Omental fat pad (tissue), 4 donors: ENCODE measurements around the gene RHOBTB1. TPM values are rescaled to one million over a fixed set of nuclear protein-coding genes. Genes with fewer than 3 reads are reported as not detected.

Experiments used
- ATAC-seq: fragments of 150-250 bp; one replicate; pipeline ENCODE4 v1.9.1; 2016; ENCODE audit warnings: mild to moderate bottlenecking, moderate library complexity; ENCODE audit not compliant: low FRiP score
- DNase-seq: peaks from one replicate; pipeline ENCODE4 v3.0.0-alpha.2; 2019; ENCODE audit warnings: low spot score
- CTCF ChIP-seq, 3 donors: fragments of 450-650 bp; IDR thresholded peaks; one replicate each; pipeline ENCODE4 v1.5.1; 2016 to 2017; ENCODE audit warnings: antibody characterized with exemption in 3 of 3, mild to moderate bottlenecking in 3 of 3, moderate library complexity in 2 of 3
- small RNA-seq: library from RNA; depleted of rRNA; stranded (forward); fragments of <200 nt; gene quantifications from one replicate; pipeline ENCODE3, GENCODE V24; 2016
- total RNA-seq, 4 donors: library from RNA; depleted of rRNA; stranded (reverse); fragments of >200 nt; gene quantifications; one replicate each; pipeline ENCODE4 v1.1.0, GENCODE V29; 2016

RHOBTB1 gene
- total RNA-seq, 4 donors from 2014 or later: 9.5 to 34.8 (median 16.9) TPM

GRCh38 chr10:60827791-60828488, 116.0 kb downstream of the RHOBTB1 start:
- DNase-seq (no peak), ATAC-seq (peak; percentile 79)

GRCh38 chr10:60825520-60825919, 118.5 kb downstream of the RHOBTB1 start:
- TF ChIP-seq CTCF (IDR thresholded peaks at IDR 0.05): no peak
- DNase-seq (no peak), ATAC-seq (no peak)

More at GRCh38 chr10:60827791-60828488, 116.0 kb downstream of the RHOBTB1 start:
- TF ChIP-seq CTCF (IDR thresholded peaks at IDR 0.05): no peak

- TF ChIP-seq CTCF (IDR thresholded peaks at IDR 0.05): no peak
- DNase-seq: no peak
Observed at GRCh38 chr10:60823324-60823723, 120.7 kb downstream of the RHOBTB1 start.

GRCh38 chr10:60822809-60823208, 121.2 kb downstream of the RHOBTB1 start:
- no peak for TF ChIP-seq CTCF (IDR thresholded peaks at IDR 0.05)
- DNase-seq: no peak
- no peak for ATAC-seq

More at GRCh38 chr10:60823324-60823723, 120.7 kb downstream of the RHOBTB1 start:
- no peak for ATAC-seq

GRCh38 chr10:60821656-60822055, 122.3 kb downstream of the RHOBTB1 start:
- ATAC-seq: no peak
- DNase-seq: no peak
- TF ChIP-seq CTCF (IDR thresholded peaks at IDR 0.05): no peak

DNA sequence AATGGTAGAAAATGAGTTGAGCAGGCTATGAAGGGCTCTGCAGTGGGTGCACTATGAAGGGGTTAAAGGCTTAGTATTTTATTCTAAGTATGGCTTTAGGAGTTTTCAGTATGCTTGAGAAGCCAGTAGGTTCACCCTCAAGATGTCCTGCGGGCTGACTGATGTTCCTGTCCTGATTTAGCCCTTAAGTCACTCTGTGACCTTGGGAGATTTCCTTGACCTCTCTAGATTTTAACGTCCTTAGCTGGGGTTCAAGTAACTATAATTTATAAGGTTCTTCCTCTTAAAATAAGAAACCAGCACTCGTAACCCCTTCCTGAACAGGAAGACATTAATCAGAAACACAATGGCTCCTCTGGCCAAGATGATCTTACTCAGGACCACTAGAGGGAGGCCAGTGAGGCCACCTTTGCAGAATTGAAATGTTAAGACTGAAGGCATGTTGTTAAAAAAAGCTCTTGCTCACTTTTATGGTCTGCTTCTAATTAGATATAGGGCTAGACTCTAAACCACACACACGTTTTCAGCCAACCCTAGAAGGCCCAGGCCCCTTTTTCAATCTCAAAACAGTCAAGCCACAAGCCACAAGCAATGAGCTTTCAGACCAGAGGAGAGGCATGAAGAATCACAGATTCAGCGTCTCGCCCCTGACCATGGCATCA, 123.8 kb downstream of the RHOBTB1 start:
- TF ChIP-seq CTCF (IDR thresholded peaks at IDR 0.05): no peak
- DNase-seq (no peak), ATAC-seq (no peak)

Small RNA genes lying within 50 kb of the gene (small RNA-seq; reads per million reads assigned to genes)
- gene RNU2-72P: not detected

Other genes starting within 250 kb of the RHOBTB1 start
- 1 to 10 TPM; 1.9 to 9.1 (median 5.0) TPM for gene CDK1, start 165.7 kb downstream of the RHOBTB1 start, total RNA-seq